Measurements from ENCODE around the gene DNAI1. TPM values are rescaled to one million over a fixed set of nuclear protein-coding genes. Genes with fewer than 3 reads are reported as not detected.
A peak's percentile ranks its signal among the peaks of the same experiment; 100 is the strongest.

Gene DNAI1
- total RNA-seq, 1 donor: not detected

- TF ChIP-seq CTCF (IDR thresholded peaks at IDR 0.05; ENCODE audit: insufficient read depth, low read length): no peak
- no peak for DNase-seq (ENCODE audit: low read depth)
Measured at GRCh38 chr9:34566322-34566721, 107.7 kb downstream of the DNAI1 start.

GRCh38 chr9:34566972-34567371, 108.4 kb downstream of the DNAI1 start:
- DNase-seq (ENCODE audit: low read depth): no peak
- no peak overlapping the region for H3K4me3 ChIP-seq (ENCODE audit: low read depth, low read length)
- no peak for TF ChIP-seq CTCF (IDR thresholded peaks at IDR 0.05; ENCODE audit: insufficient read depth, low read length)

More at GRCh38 chr9:34566322-34566721, 107.7 kb downstream of the DNAI1 start:
- H3K4me3 ChIP-seq (ENCODE audit: low read depth, low read length): no peak overlapping the region

DNA sequence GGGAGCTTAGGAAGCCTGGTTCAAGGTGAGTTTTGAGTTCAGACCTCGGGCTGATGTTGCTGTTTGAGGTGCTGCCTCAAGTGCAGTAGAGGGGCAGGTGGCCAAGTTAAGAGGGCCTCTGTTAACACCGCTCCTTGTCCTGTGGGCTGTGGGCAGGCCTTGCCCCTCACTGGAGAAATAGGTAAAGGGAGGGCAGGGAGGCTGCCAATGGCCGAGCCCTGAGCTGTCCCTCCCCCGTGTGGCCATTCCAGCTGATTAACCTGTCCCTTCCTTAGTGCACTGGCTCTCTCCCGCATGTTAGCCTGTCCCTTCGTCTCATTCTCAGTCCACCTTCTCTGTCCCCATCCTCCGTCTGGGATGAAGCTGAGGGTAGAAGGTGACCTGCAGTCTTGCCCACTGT, 109.5 kb downstream of the DNAI1 start:
- no peak for TF ChIP-seq CTCF (IDR thresholded peaks at IDR 0.05; ENCODE audit: insufficient read depth, low read length)
- DNase-seq (ENCODE audit: low read depth): no peak
- H3K4me3 ChIP-seq (ENCODE audit: low read depth, low read length): no peak overlapping the region

DNA sequence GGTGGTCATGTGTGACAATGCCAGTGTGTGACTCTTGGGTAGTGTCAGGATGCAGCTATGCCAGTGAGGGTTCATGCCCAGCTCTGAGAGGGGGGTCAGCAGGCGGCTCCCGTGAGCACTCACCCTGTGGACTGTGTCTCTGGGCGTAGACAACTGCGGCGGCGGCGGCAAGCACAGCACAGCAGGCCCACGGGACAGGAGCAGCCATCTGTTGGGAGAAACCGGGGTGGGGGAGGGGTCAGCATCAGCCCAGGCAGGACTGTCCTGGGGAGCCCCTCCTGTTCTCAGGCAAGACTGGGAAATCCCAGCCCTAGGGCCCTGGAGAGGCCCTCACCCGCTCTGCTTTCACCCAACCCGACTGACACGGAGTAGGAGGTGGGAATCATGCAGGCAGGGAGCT, 110.2 kb downstream of the DNAI1 start:
- no peak for DNase-seq (ENCODE audit: low read depth)
- no peak overlapping the region for H3K4me3 ChIP-seq (ENCODE audit: low read depth, low read length)
- no peak for TF ChIP-seq CTCF (IDR thresholded peaks at IDR 0.05; ENCODE audit: insufficient read depth, low read length)

DNA sequence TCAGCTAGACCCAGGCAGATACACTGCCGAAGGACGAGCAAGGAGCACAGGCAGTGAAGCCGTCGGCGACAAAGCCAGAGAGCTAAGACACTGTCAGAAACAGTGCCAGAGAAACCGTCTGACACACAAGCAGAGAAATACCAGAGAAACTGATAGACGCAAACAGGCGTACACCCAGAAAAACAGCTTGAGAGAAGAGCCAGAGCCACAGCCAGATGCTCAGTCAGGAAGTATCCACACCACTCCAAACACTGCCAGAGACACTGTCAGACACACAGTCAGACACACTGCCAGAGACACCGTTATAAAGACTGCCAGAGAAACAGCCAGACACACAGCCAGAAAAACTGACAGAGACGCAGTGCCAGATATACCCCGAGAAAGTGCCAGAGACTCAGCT, 111.8 kb downstream of the DNAI1 start:
- no peak overlapping the region for H3K4me3 ChIP-seq (ENCODE audit: low read depth, low read length)
- DNase-seq (ENCODE audit: low read depth): peak; percentile 35
- TF ChIP-seq CTCF (IDR thresholded peaks at IDR 0.05; ENCODE audit: insufficient read depth, low read length): no peak

Small RNA genes lying within 50 kb of the gene (small RNA-seq; reads per million reads assigned to genes)
- gene RN7SKP24: not detected

Other genes starting within 250 kb of the DNAI1 start
- gene KIF24, start 129.5 kb upstream of the DNAI1 start, total RNA-seq (ENCODE audit: low replicate concordance): 0.74 and 8.2 TPM in 2 replicates
- gene NUDT2, start 129.2 kb upstream of the DNAI1 start, total RNA-seq (ENCODE audit: low replicate concordance): 18.4 and 22.0 TPM in 2 replicates
- 0.90 and 1.3 TPM in 2 replicates for gene MYORG, start 81.9 kb upstream of the DNAI1 start, total RNA-seq (ENCODE audit: low replicate concordance)
- gene FAM219A, start 235 bp upstream of the DNAI1 start, total RNA-seq (ENCODE audit: low replicate concordance): 6.1 and 7.0 TPM in 2 replicates
- not detected in 2 replicates for gene ENHO, start 64.2 kb downstream of the DNAI1 start, total RNA-seq (ENCODE audit: low replicate concordance)
- gene CNTFR, start 130.9 kb downstream of the DNAI1 start, total RNA-seq (ENCODE audit: low replicate concordance): 1.3 TPM in 1 of 2 replicates, not detected in the other
- 9.2 and 9.6 TPM in 2 replicates for gene RPP25L, start 153.3 kb downstream of the DNAI1 start, total RNA-seq (ENCODE audit: low replicate concordance)
- 36.9 and 88.1 TPM in 2 replicates for gene DCTN3, start 161.7 kb downstream of the DNAI1 start, total RNA-seq (ENCODE audit: low replicate concordance)
- gene ARID3C, start 170.3 kb downstream of the DNAI1 start, total RNA-seq (ENCODE audit: low replicate concordance): 0.09 and 0.74 TPM in 2 replicates
- 71.3 and 97.8 TPM in 2 replicates for gene SIGMAR1, start 179.0 kb downstream of the DNAI1 start, total RNA-seq (ENCODE audit: low replicate concordance)
- gene GALT, start 187.9 kb downstream of the DNAI1 start, total RNA-seq (ENCODE audit: low replicate concordance): 22.8 and 26.8 TPM in 2 replicates
- 23.8 and 26.7 TPM in 2 replicates for gene IL11RA, start 193.4 kb downstream of the DNAI1 start, total RNA-seq (ENCODE audit: low replicate concordance)
- not detected in 2 replicates for gene CCL27, start 203.9 kb downstream of the DNAI1 start, total RNA-seq (ENCODE audit: low replicate concordance)
- not detected in 2 replicates for gene CCL19, start 232.5 kb downstream of the DNAI1 start, total RNA-seq (ENCODE audit: low replicate concordance)

All from fibroblast of the aortic adventitia (primary cell).